Hindlimb muscle (tissue), 1 donor: ENCODE measurements around the gene ATF1. TPM values are rescaled to one million over a fixed set of nuclear protein-coding genes. Genes with fewer than 3 reads are reported as not detected.
A peak's percentile ranks its signal among the peaks of the same experiment; 100 is the strongest.
"Not testable (repeated sequence)": the region's sequence is repeated elsewhere in the genome, so short reads cannot be mapped to it uniquely, and the experiment has no call there.

Experiments
- DNase-seq: peaks from one replicate; pipeline ENCODE4 v3.0.0-alpha.2; 2013
- polyA plus RNA-seq: library from polyadenylated mRNA; unstranded; fragments of 120-200 nt; gene quantifications from one replicate; pipeline ENCODE4 v1.2.1, GENCODE V29; 2013; ENCODE audit not compliant: insufficient read length

The ATF1 gene
- polyA plus RNA-seq, 1 donor = 30.8 TPM

- DNase-seq = no peak
These were observed 42.3 kb downstream of the ATF1 start for GRCh38 chr12:50806176-50806575.

DNA sequence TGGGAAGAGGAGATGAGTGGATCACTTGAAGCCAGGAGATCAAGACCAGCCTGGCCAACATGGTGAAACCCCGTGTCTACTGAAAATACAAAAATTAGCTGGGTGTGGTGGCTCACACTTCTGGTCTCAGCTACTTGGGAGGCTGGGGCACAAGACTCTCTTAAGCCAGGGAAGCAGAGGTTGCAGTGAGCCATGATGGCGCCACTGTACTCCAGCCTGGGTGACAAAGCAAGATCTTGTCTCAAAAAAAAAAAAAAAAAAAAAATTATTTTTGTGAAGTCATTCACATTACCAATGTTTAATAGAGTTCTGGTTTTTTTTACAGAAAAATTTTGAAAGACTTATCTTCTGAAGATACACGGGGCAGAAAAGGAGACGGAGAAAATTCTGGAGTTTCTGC is 45.2 kb downstream of the ATF1 start:
- not testable (repeated sequence) for DNase-seq

GRCh38 chr12:50814921-50815320 is 51.0 kb downstream of the ATF1 start:
- DNase-seq = not testable (repeated sequence)

- DNase-seq = no peak
These were observed 56.3 kb downstream of the ATF1 start for GRCh38 chr12:50820177-50820576.

DNA sequence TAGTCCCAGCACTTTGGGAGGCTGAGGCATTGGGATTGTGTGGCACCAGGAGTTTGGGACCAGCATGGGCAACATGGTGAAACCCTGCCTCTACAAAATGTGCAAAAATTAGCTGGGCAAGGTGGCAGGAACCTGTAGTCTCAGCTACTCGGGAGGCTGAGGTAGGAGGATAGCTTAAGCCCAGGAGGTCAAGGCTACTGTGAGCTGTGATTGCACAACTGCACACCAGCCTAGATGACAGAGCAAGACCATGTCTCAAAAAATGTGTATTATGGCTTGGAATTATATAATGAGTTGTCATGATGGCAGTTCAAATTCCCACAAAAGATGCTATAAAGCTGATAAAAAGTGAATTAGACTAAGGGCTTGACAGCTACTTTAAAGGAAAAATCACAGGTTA is 58.2 kb downstream of the ATF1 start:
- no peak for DNase-seq

- DNase-seq = not testable (repeated sequence)
These were observed 59.8 kb downstream of the ATF1 start for GRCh38 chr12:50823724-50824123.

DNA sequence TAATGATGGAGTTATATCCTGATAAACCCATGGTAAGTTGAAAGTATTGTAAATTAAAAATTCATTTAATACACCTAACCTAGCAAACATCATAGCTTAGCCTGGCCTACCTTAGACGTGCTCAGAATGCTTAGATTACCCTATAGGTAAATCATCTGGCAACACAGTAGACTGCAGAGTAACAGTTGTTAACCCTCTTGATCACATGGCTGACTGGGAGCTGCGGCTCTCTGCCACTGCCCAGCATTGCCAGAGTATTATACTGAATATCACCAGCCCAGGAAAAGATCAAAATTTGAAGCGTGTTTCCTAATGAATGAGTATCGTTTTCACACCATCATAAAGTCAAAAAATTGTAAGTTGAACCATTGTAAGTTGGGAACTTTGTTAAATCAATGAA is 61.0 kb downstream of the ATF1 start:
- DNase-seq = no peak

GRCh38 chr12:50825372-50825838 is 61.5 kb downstream of the ATF1 start:
- DNase-seq = peak; percentile 71

GRCh38 chr12:50828121-50828520 is 64.2 kb downstream of the ATF1 start:
- DNase-seq = no peak

DNA sequence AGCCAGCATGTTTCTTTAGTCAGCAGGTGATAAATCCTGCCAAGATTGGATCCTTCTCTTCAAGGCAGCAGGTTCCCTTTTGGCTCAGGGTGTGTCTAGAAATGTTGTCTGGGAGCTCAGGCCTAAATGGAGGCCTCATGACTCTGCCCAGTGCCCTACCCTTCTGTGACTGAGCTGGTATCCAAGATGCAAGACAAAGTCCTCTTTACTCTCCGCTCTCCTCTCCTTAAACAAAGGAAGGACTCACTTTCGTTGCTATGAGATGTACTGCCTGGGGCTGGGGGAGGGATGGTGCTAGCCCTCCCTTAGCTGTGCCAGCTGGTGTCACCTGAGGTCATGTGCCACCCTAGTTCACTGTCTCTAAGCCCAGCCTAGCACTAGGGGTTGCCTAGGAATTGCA is 65.0 kb downstream of the ATF1 start:
- no peak for DNase-seq

DNA sequence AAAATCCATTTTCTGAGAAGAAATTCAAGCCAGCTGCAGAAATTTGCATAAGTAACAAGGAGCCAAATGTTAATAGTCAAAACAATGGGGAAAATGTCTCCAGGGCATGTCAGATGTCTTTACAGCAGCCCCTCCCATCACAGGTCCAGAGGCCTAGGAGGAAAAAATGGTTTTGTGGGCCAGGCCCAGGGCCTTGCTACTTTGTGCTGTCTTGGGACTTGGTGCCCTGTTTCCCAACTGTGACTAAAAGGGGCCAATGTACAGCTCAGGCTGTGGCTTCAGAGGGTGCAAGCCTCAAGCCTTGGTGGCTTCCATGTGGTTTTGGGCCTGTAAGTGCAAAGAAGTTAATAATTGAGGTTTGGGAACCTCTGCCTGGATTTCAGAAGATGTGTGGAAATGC is 69.9 kb downstream of the ATF1 start:
- not testable (repeated sequence) for DNase-seq

- DNase-seq = no peak
These were observed 75.1 kb downstream of the ATF1 start for GRCh38 chr12:50839042-50839441.

DNA sequence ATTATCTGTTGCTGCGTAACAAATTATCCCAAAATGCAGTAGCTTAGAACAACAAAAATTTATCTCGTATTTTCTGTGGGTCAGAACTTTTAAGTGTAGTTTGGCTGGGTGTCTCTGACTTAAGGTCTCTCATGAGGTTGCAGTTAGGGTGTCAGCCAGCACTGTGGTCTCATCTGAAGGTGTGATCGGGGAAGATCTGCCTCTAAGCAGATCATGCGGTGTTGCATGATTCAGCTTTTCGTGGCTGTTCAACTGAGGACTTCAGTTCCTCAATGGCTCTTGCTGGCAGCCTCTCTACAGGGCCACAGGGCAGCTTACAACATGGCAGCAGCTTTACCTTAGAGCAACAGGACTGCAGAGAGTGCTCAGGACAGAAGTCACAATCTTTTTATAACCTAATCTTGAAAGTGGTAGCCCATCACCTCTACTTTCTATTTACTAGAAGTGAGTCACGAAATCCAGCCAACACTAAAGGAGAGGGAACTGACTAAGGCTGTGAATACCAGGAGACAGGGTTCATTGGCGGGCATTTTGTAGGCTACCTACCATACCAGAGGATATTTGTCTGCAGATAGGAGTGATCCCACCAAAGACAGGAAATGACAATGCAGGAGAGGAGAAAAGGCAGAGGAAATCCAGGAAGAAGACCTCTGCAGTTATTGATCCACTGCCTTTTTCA is 77.0 kb downstream of the ATF1 start:
- DNase-seq = no peak

DNA sequence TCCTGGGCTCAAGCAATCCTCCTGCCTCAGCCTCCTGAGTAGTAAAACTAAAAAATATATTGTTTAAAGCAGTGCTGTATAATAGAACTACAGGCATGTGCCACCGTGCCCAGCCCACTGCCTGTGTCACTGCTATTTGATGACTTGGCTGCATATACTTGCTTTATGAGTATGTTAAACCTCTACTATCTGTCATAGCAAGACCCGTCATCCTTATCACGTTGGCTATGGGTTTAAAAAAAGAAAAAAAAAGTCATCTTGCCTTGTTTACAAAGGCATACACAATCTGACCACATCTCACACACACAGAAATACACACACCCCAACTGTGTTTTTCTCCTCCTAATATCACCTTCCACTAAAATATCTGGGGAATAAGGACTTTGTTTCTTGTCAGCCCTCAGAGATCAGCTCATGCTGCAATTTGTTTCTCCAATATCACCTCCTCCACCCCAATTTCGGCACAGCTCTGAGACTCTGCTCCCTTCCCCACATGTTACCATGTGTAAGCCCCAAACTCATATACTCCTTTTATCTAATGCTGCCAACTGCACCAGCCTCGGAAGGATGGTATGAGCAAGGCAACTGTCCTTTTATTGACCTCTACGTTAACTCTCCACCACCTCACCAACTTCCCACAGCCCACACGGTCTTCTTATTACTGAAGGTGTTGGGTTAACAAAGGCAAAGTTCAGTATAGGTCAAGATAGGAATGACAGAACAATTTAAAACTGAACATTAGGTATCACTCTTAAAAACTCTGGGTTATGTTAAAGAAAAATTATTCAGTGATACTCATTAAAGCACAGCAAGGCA is 78.0 kb downstream of the ATF1 start:
- no peak for DNase-seq

DNA sequence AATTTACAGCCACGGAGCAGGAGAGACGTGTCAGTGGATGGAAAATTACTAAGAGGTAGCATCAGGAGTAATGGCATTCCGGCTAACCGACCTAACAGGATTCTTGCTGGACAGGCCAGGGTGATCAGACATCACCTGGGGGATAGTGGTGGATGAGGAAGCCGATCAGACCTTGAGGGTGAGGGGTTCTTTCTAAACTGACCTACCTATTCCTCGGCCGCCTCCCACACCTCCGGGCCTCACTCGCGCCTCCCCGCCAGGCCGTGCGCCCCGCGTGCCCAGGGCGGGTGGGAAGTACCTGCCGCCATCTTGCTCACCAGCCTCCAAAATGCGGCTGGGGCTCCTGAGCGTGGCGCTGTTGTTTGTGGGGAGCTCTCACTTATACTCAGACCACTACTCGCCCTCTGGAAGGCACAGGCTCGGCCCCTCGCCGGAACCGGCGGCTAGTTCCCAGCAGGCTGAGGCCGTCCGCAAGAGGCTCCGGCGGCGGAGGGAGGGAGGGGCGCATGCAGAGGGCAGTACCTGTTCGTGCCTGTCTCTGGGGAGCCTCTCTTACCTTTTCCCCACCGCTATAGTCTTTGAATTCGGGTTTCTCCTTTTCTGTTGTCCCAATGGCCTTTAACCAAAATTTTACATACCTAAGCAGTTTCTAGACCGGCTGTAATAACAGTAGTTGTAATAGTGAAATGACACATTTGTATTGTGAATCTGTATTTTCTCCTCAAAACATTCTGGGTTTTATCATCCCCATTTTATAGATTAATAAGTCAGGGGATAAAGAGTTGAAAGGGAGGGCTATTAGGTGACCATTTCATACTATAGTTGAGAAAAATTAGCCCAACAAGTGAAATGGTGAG is 79.0 kb downstream of the ATF1 start, which contains the start of gene TMPRSS12:
TMPRSS12 (plus strand) TSS at position 290 of the 857 bp plus-strand sequence; CDS start at position 329, 39 bp downstream.
- no peak for DNase-seq

DNA sequence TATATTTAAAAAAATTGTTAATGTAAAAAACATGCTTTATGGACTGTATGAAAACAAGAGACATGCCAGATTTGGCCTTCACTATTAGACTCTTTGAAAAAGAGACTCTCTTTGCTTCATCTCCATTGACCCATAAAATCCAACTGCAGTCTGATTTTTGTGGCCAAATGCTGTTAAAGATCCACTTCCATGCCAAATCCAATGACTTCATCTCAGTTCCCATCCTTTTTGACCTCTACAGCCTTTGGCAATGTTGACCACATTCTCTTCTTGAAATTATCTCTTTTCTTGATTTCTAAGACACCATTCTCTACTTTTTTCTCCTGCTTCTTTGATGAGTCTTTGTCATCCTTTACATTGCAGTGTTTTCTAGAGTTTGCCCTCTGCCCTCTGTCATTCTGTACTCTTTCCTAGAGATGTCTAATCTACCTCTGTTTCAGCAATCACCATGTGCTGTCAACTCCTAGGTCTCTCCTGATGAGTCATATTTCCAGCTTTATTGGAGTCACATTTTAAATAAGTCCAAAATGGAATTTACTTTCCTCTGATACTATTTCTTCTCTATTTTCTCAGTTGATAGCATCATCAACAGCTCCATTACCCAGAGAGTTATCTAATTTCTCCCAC is 81.2 kb downstream of the ATF1 start:
- DNase-seq = no peak

GRCh38 chr12:50848963-50849362 is 85.1 kb downstream of the ATF1 start:
- no peak for DNase-seq

- DNase-seq = not testable (repeated sequence)
These were observed 91.3 kb downstream of the ATF1 start for GRCh38 chr12:50855218-50855617.

GRCh38 chr12:50855679-50856078 is 91.8 kb downstream of the ATF1 start:
- not testable (repeated sequence) for DNase-seq

DNA sequence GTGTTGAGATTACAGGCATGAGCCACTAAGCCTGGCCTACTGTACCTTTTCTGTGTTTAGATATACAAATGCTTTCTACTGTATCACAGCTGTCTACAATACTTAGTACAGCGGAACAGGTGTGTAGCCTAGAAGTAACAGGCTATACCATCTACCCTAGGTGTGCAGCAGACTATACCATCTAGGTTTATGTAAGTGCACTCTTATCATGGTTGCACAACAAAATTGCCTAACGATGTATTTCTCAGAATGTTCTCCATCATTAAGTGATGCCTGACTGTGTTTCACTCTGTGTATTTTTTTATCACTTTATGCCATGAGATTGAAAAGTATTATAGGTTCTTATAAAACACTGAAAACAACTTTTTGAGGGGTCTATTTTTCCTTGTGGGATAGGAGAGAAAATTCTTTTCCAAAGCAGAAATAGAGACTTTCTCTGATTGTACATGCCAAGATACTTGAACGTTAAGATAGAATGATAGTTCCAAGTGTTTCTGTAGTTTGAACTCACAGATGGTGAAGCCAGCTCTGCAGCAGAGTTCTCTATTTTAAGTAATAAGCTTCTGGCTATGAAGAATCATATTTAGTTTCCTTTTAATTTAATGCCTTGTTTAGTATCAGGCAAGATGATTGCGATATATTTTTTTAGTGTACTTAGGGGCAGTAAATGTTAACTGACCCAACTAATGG is 95.9 kb downstream of the ATF1 start:
- DNase-seq = no peak

DNA sequence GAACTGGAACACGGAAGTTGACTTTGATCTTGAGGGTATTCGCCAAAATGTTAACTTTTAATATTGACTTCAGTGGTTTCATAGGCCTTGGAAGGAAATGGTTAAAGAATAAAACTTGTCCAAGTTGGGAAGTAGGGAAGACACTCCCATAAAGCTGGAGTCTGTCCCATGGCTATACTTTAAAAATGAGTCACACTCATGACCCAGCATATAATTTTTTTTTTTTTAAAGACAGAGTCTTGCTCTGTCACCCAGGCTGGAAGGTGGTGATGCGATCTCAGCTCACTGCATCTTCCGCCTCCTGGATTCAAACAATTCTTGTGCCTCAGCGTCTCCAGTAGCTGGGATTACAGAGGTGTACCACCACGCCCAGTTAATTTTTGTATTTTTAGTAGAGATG is 98.4 kb downstream of the ATF1 start:
- peak; percentile 21 for DNase-seq

GRCh38 chr12:50865266-50865665 is 101.4 kb downstream of the ATF1 start:
- DNase-seq = no peak
